HEK293T (cell line): Measurements from ENCODE around the gene LCN9.

Experiments used
- CTCF ChIA-PET: fragments of 350-600 bp; formaldehyde crosslinking; extraction: SDS; loops from one replicate; lab custom pipeline; 2021; ENCODE audit warnings: antibody characterized with exemption, inconsistent platforms; lab: Yijun Ruan, JAX
- POLR2A ChIA-PET: fragments of 350-600 bp; formaldehyde crosslinking; extraction: SDS; loops from one replicate; lab custom pipeline; 2020; ENCODE audit warnings: antibody characterized with exemption, inconsistent platforms; lab: Yijun Ruan, JAX
- DNase-seq: peaks from one replicate; pipeline ENCODE4 v3.0.0; 2012; ENCODE audit warnings: mixed read lengths; ENCODE audit errors: extremely low spot score
- ARNT ChIP-seq: fragments of 450-650 bp; IDR thresholded peaks from 2 replicates; pipeline ENCODE4 v1.6.1; 2017; ENCODE audit warnings: mild to moderate bottlenecking
- BHLHE40 ChIP-seq: fragments of 450-650 bp; IDR thresholded peaks from 2 replicates; pipeline ENCODE4 v1.6.1; 2016; ENCODE audit warnings: mild to moderate bottlenecking, moderate library complexity, borderline replicate concordance
- CTBP1 ChIP-seq: fragments of 450-650 bp; IDR thresholded peaks from 2 replicates; pipeline ENCODE4 v1.6.1; 2016; ENCODE audit warnings: borderline replicate concordance
- ELF4 ChIP-seq: fragments of 450-650 bp; IDR thresholded peaks from 2 replicates; pipeline ENCODE4 v1.6.1; 2017; ENCODE audit warnings: antibody characterized with exemption
- FOXA1 ChIP-seq: fragments of 450-650 bp; IDR thresholded peaks from 2 replicates; pipeline ENCODE4 v1.6.1; 2016; ENCODE audit warnings: mild to moderate bottlenecking
- FOXK2 ChIP-seq: fragments of 450-650 bp; IDR thresholded peaks from 2 replicates; pipeline ENCODE4 v1.6.1; 2016; ENCODE audit warnings: mild to moderate bottlenecking
- FOXM1 ChIP-seq: fragments of 450-650 bp; IDR thresholded peaks from 2 replicates; pipeline ENCODE4 v1.6.1; 2017; ENCODE audit warnings: mild to moderate bottlenecking, borderline replicate concordance
- HDGF ChIP-seq: fragments of 450-650 bp; IDR thresholded peaks from 2 replicates; pipeline ENCODE4 v1.6.1; 2017; ENCODE audit warnings: antibody characterized with exemption, borderline replicate concordance
- L3MBTL2 ChIP-seq: fragments of 450-650 bp; conservative IDR thresholded peaks from 2 replicates; pipeline ENCODE4 v1.6.1; 2016; ENCODE audit warnings: mild to moderate bottlenecking
- LEF1 ChIP-seq: fragments of 450-650 bp; IDR thresholded peaks from 2 replicates; pipeline ENCODE4 v1.6.1; 2017; ENCODE audit warnings: mild to moderate bottlenecking, borderline replicate concordance
- NFRKB ChIP-seq: fragments of 450-650 bp; IDR thresholded peaks from 2 replicates; pipeline ENCODE4 v1.6.1; 2016; ENCODE audit warnings: mild to moderate bottlenecking, moderate library complexity
- SP1 ChIP-seq: fragments of 450-650 bp; IDR thresholded peaks from 2 replicates; pipeline ENCODE4 v1.6.1; 2017
- SUZ12 ChIP-seq: fragments of 450-650 bp; IDR thresholded peaks from 2 replicates; pipeline ENCODE4 v1.6.1; 2016; ENCODE audit warnings: mild to moderate bottlenecking
- TARDBP ChIP-seq: fragments of 450-650 bp; IDR thresholded peaks from 2 replicates; pipeline ENCODE4 v1.6.1; 2016
- ZNF384 ChIP-seq: fragments of 450-650 bp; IDR thresholded peaks from 2 replicates; pipeline ENCODE4 v1.6.1; 2016
- TF ChIP-seq, protein P1 (sequence below): fragments of 450-650 bp; IDR thresholded peaks from 2 replicates; pipeline ENCODE4 v1.6.1; 2016

LCN9 gene

DNA sequence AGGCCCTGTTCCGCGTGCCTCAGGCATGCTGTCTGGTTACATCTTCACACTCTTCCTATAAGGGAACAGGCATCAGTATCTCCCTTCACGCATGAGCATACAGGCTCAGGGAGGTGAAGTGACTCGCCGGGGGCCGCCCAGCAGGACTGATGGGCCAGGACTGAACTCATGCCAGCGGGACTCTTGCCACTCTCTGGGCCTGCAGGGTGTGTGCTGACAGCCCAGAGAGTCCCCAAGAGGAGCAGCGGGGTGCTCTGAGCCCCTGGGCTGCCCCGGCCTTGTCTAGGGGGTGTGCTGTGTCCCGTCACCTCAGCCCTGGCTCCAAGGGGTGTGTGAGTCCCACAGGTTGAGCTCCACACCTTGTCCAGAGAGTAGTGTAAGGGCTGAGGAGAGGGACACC lies 48.8 kb downstream of the LCN9 start:
- TF ChIP-seq SP1 = no peak
- DNase-seq = no peak
- ChIA-PET POLR2A (no interaction called here), CTCF (no interaction called here)

DNA sequence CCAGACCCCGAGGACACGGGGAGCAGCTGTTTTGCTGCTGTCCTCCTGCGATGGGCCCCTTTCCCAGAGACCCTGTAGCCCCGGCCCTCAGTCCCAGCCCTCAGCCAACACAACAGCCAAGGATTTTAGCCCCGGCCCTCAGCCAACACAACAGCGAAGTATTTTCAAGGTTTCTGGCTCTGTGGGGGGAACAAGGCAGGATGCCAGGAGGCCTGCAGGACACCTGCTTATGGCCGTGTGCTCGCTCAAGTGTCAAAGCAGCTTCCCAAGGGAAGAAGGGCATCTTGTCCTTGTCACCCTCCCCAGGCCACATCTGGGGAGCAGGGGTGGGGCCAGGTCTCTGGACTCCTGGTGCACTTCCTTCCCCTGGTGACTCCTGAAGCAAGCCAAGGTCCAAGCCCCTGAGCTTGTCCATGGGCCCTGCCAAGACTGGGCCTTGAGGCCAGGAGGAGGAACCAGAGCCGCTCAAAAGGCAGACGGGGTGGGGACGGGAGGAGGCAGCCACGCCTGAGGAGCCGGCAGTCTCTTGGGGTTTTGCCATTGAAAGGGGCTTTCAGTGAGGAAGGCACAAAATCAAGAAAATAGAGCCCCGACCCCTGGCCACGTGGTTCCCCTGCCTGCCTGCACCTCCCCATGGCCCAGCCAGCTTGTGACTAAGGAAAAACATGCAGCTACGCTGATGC lies 49.6 kb downstream of the LCN9 start:
- POLR2A ChIA-PET = no interaction called here
- CTCF ChIA-PET = no interaction called here
- TF ChIP-seq, protein P1, sequence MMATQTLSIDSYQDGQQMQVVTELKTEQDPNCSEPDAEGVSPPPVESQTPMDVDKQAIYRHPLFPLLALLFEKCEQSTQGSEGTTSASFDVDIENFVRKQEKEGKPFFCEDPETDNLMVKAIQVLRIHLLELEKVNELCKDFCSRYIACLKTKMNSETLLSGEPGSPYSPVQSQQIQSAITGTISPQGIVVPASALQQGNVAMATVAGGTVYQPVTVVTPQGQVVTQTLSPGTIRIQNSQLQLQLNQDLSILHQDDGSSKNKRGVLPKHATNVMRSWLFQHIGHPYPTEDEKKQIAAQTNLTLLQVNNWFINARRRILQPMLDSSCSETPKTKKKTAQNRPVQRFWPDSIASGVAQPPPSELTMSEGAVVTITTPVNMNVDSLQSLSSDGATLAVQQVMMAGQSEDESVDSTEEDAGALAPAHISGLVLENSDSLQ = no peak
- TF ChIP-seq NFRKB (no peak), LEF1 (no peak), FOXK2 (no peak), ARNT (no peak), TARDBP (no peak), ZNF384 (no peak), L3MBTL2 (no peak), CTBP1 (no peak), BHLHE40 (no peak), FOXA1 (no peak), ELF4 (no peak), FOXM1 (no peak), SUZ12 (no peak), HDGF (no peak), SP1 (no peak)
- no peak for DNase-seq

DNA sequence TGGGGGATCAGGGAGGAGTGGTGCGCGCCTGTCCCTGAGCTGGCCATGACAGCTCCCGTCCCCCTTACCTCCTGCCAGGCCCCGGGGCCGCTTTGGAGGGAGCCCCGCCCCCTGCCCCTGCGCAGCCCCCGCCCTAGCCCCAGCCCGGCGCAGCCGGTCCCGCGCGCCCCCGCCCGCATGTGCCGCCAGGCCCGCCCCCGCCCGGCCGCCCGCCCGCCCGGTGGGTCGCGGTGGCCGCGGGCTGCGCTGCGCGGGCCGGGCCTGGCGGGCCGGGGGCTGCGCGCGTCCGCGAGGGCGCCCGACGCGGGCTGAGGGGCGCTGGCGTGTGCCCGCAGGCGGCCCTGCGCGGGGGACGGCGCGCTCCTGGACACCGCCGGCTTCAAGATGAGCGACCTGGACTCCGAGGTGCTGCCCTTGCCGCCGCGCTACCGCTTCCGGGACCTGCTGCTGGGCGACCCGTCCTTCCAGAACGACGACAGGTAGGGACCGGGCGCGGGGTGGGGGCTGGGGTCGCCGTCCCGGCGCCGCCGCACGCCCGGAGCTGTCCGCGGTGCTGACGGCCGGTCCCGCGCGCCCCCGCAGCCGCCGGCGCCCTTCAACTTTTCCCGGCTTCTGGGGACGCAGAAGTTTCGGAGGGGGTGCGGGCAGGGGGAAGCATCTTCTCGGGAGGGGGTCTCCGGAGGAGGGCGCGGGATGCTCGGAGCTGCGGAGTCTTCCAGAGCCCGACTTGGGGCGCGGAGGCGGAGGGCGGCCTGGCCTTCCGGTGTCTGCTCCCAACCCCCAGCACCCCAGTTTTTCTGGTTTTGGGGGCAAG lies 51.3 kb downstream of the LCN9 start:
- CTCF ChIA-PET = no interaction called here
- TF ChIP-seq FOXK2 (no peak), HDGF (no peak), ZNF384 (no peak), TARDBP (no peak), BHLHE40 (no peak), L3MBTL2 (no peak), FOXA1 (no peak), NFRKB (no peak), FOXM1 (no peak), CTBP1 (no peak), LEF1 (no peak), SUZ12 (no peak), SP1 (no peak), ARNT (no peak)
- TF ChIP-seq, protein P1 = no peak
- peak; percentile 43 for DNase-seq
- POLR2A ChIA-PET = no interaction called here

DNA sequence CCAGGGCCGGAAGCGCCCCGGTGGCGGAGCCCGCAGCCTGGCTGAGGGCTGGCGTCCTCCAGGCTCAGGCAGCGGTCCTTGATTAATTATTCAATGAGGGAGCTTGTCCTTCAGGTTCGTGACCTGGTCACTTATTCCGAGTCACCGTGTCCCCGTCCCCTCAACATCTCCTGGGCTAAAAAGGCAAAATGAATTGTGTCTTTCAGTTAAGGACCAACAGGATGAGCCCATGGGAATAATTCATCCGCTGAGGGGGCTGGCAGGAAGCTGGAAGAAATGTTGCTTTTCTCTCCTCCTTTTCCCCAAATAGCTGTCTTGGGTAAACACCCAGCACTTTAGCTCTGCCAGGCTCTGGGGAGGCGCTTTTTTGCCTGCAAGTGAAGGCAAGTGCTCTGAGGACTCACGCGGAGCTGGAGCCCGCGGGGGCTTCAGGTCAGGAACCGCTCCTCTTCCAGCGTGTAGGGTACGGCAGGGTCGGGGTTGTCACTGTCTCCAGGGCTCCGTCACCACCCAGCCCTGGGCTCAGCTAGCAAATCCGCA lies 52.0 kb downstream of the LCN9 start:
- POLR2A ChIA-PET = no interaction called here

DNA sequence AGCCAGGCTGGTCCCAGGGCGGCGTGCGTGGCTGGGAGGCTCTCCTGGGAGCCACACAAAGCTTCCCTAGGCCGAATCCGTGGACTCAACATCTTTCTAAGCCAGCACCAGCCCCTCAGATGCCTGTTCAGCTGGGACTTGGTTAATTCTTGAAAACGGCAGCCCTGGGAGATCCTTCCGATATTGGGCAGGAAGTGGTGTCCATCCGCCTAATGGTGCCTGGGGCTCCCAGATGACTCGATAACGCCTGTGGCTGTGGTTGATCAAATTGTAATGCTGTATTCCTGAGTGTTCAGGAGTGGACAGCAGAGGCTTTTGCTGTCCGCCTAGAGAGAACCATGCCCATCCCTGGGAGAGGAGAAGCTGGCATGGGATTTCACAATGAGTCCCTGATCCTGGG lies 52.9 kb downstream of the LCN9 start:
- ChIA-PET CTCF (interaction anchor here (1.2 kb wide), 1 partner anchor 113 kb away, joined by 3 read pairs; no protein-coding TSS in a partner anchor), POLR2A (no interaction called here)
- DNase-seq = no peak
- TF ChIP-seq ARNT = no peak
- TF ChIP-seq CTBP1 = no peak
- no peak for TF ChIP-seq FOXA1

More for the DNA sequence above, 52.0 kb downstream of the LCN9 start:
- DNase-seq = no peak
- CTCF ChIA-PET = no interaction called here
- TF ChIP-seq BHLHE40 = no peak
- TF ChIP-seq L3MBTL2 = no peak
- TF ChIP-seq FOXM1 = no peak
- TF ChIP-seq ELF4 = no peak
- TF ChIP-seq SUZ12 = no peak
- TF ChIP-seq ZNF384 = no peak
- no peak for TF ChIP-seq HDGF
- no peak for TF ChIP-seq FOXA1
- no peak for TF ChIP-seq FOXK2
- TF ChIP-seq LEF1 = no peak
- no peak for TF ChIP-seq ARNT
- no peak for TF ChIP-seq CTBP1
- TF ChIP-seq NFRKB = no peak
- no peak for TF ChIP-seq TARDBP
- TF ChIP-seq, protein P1 = no peak
- TF ChIP-seq SP1 = no peak
